Suppressor macrophage treated with lipopolysaccharide for 4 hours (primary cell): ENCODE results near the gene SNRPF.

Experiments used
- DNase-seq: peaks from one replicate; pipeline ENCODE4 v3.0.0-alpha.2; 2020

SNRPF gene

GRCh38 chr12:95859947-95860850, 1.4 kb downstream of the SNRPF start:
- no peak for DNase-seq

DNA sequence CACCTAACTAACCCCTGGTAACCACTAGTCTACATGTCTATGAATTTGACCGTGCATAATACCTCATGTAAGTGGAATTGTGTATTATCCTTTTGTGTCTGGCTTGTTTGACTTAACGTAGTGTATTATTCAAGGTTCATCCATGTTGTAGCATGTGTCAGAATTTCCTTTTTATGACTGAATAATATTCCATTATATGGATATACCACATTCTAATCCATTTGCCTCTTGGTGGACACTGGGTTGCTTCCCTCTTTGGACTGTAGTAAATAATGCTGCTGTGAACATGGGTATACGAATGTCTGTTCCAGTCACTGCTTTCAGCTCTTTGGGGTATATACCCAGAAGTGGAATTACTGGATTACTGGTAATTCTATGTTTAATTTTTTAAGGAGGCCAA, 3.3 kb downstream of the SNRPF start:
- DNase-seq, result no peak

GRCh38 chr12:95863337-95863736, 4.6 kb downstream of the SNRPF start:
- DNase-seq, result no peak

DNA sequence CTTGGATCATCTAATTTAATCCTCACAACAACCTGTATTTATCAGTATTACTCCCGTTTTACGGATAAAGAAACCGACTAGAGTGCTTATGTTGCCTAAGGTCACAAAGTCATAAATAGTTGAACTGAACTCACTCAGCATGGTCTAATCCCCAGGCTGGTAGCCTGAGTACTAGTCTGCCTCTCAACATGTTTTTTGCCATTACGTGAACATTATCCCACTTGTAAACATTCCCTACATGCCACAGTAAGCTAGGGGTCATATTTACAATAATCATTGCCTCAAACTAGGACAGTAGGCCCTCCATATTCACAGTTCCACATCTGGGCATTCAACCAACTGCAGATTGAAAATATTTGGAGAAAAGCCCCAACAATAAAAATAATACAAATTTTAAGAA, 12.1 kb downstream of the SNRPF start:
- no peak for DNase-seq

GRCh38 chr12:95874452-95874851, 15.7 kb downstream of the SNRPF start:
- DNase-seq, result no peak

DNA sequence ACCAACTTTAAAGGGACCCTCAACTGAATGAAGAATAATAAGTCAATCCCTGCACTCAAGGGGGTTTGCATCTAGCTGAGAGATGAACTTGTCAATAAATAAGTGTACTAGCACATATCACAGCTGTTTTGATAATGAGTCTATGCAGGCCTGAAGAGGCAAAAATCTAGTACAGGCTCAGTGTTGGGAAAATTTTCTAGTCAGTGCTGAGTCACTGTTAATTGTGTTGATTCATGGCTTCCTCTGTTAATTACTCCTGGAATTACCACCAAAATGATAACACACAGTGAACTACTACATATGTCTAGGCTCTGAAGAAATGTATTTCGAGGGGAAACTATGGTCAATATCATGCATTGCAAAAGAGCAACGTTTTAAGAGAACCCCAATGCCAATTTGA, 18.9 kb downstream of the SNRPF start:
- no peak for DNase-seq

- no peak for DNase-seq
Measured at GRCh38 chr12:95880895-95881294, 22.1 kb downstream of the SNRPF start.

DNA sequence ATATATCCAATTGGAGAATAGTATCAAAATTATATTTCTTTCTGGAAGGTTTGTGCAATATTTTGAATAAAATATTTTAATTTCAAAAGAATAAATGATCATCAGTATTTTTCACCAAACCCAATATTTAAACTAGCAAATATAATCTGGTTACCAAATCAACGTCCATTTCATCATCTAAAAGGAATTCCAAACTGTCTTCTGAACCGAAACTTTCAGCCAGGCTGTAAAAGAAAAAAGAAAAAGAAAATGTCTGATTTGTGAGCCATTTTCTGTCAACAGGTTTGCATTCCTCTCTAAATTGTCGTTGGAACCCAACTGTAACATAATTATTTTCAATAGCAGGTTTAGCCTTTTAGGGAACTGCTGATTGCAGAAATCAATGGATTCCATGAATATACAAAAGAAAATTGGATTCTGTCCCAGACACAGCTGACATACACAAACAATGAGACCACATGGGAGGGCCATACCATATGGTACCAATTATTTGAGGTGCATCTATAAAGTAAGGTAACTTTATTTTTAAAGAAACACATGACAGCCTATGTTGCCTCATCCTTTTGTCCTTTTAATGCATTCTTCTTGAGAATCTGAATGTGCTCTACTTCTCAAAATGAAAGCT, 22.7 kb downstream of the SNRPF start:
- no peak for DNase-seq

GRCh38 chr12:95882080-95882479, 23.3 kb downstream of the SNRPF start:
- DNase-seq, result peak; percentile 9

DNA sequence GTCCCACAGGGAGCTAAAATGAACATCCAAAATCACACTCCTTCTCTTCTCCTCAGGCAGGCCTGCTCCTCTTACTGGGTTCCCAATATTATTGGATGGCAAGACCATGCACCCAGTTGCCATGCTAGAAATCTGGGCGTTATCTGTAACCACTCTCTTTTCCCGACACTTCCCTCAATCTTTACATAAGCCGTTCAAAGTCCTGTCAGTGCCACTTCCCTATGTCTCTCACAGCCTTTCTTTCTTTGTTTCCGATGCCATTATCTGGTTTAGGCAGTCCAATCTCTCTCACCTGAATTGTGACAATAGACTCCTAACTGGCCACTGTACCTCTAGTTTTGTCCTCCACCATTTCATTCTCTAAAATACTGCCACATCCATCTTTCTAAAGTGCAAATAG, 24.1 kb downstream of the SNRPF start:
- no peak for DNase-seq

DNA sequence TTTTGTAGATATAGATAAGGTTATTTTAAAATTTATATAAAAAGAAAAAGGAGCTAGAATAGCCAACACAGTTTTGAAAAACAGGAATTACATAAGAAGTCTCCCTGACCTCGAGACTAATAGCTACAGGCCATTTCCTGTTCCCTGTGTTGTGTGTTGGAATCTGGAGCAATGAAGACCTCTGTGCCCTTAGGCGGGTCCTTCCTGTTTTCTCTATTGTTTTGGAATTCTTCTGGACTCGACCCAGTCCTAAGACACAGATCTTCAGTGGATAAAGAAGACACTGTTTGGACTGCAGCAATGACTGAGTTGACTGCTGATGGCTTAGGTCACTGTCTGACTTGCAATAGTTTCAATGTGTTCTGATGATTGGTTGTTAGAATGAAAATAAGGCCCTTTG, 26.2 kb downstream of the SNRPF start:
- no peak for DNase-seq

GRCh38 chr12:95887311-95887710, 28.6 kb downstream of the SNRPF start:
- no peak for DNase-seq

DNA sequence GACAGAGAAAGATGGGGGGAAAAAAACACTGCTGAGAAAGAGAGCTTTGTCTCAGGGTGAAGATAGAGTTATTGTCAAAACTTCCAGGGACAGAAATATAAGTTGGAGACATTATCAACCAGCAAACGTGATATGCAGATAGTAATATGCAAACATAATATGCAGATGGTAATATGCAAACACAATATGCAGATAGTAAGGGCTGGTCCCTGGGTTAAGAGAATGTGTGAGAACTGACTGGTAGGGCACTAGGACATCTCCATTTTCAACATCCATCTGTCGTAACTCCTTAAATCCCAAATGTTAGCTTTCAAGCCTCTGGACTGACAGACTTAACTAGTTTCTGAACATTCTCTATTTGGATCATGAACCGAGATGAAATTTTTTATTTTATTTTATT, 32.2 kb downstream of the SNRPF start:
- DNase-seq, result no peak

- DNase-seq, result no peak
Measured at GRCh38 chr12:95896846-95897245, 38.1 kb downstream of the SNRPF start.

- no peak for DNase-seq
Measured at GRCh38 chr12:95898081-95898480, 39.3 kb downstream of the SNRPF start.

- DNase-seq, result no peak
Measured at GRCh38 chr12:95908573-95908972, 49.8 kb downstream of the SNRPF start.

DNA sequence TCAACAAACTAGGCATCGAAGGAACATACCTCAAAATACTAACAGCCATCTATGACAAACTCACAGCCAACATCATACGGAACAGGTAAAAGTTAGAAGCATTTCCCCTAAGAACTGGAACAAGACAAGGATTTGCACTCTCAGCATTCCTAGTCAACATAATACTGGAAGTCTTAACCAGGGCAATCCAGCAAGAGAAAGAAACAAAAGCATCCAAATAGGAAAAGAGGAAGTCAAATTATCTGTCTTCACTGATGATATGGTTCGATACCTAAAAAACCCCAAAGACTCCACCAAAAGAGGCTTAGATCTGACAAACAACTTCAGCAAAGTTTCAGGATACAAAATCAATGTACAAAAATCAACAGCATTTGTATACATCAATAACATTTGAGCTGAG, 51.1 kb downstream of the SNRPF start:
- DNase-seq, result no peak
